ENCODE data around the gene ZNF541.

- TF ChIP-seq TAF1 (IDR thresholded peaks at IDR 0.05; ENCODE audit: borderline replicate concordance, low read depth, low read length): no peak
- TF ChIP-seq POLR2A (IDR thresholded peaks at IDR 0.05; ENCODE audit: low read depth, low read length): no peak
Observed at GRCh38 chr19:47569331-47569730, 3.6 kb downstream of the ZNF541 start.

All from GM12892 (cell line).